Panc1 (cell line): ENCODE results near the gene TMEM87A.

Experiments used
- TCF7L2 ChIP-seq: IDR thresholded peaks from 2 replicates; pipeline ENCODE4 v1.6.1; 2011; ENCODE audit warnings: mild to moderate bottlenecking, low read depth, low read length, inconsistent platforms
- TF ChIP-seq, protein P1 (sequence below): fragments of 450-650 bp; IDR thresholded peaks from 2 replicates; pipeline ENCODE4 v1.5.1; 2017; ENCODE audit warnings: mild to moderate bottlenecking

DNA sequence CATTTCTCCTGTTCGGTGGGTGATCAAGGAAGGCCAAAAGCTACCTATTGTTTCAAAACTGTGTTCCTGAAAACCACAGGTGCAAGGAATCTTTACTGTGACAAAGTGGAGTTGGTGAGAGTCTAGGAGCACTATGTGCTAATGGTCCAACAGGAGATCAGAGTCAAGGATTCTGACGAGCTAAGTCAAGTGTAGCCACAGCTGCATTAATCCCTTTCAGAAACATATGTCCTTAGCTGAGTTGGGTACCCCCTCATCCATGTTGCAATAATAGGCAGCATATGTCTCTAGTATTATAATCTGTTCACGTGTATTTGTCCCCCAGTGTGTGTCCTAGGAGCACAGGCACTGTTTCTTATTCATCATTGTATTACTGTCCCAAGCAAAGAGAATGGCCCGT is 66.8 kb downstream of the TMEM87A start:
- TF ChIP-seq, protein P1, sequence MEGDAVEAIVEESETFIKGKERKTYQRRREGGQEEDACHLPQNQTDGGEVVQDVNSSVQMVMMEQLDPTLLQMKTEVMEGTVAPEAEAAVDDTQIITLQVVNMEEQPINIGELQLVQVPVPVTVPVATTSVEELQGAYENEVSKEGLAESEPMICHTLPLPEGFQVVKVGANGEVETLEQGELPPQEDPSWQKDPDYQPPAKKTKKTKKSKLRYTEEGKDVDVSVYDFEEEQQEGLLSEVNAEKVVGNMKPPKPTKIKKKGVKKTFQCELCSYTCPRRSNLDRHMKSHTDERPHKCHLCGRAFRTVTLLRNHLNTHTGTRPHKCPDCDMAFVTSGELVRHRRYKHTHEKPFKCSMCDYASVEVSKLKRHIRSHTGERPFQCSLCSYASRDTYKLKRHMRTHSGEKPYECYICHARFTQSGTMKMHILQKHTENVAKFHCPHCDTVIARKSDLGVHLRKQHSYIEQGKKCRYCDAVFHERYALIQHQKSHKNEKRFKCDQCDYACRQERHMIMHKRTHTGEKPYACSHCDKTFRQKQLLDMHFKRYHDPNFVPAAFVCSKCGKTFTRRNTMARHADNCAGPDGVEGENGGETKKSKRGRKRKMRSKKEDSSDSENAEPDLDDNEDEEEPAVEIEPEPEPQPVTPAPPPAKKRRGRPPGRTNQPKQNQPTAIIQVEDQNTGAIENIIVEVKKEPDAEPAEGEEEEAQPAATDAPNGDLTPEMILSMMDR: no peak
- TF ChIP-seq TCF7L2: no peak
